HG03159 (cell line): ENCODE results near the gene AGBL1.

Experiments used
- ATAC-seq: cut with Tn5 transposase; IDR thresholded peaks from one replicate; pipeline ENCODE4 v1.9.1; 2021; ENCODE audit warnings: mild to moderate bottlenecking, moderate library complexity; ENCODE audit not compliant: unreplicated experiment

The AGBL1 gene

GRCh38 chr15:86079508-86080266 lies at the start of gene AGBL1:
Gene AGBL1 (plus strand): TSS chr15:86079871.
- ATAC-seq = no peak

GRCh38 chr15:86034904-86035303 lies 44.8 kb upstream of the AGBL1 start:
- no peak for ATAC-seq

DNA sequence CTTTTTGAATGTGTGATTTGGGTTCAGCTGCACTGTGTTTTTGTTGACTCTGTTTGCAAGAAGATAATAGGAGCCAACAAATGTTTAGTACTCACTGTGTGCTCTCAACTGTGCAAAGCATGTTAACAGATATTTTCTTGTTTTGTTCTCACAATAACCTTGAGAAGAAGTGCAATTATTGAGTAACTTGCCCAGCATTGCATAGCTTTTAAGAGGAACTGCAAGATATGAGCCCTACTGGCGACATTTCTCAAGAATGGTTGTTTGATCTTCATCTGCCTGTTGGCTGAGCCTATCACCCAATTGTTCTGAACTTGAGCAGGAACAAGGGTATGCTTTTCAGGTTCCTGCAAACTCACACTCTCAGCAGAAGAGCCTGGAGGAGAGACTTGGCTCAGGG lies 43.4 kb upstream of the AGBL1 start:
- no peak for ATAC-seq

- ATAC-seq = no peak
Observed at GRCh38 chr15:86038491-86038890, 41.2 kb upstream of the AGBL1 start.

DNA sequence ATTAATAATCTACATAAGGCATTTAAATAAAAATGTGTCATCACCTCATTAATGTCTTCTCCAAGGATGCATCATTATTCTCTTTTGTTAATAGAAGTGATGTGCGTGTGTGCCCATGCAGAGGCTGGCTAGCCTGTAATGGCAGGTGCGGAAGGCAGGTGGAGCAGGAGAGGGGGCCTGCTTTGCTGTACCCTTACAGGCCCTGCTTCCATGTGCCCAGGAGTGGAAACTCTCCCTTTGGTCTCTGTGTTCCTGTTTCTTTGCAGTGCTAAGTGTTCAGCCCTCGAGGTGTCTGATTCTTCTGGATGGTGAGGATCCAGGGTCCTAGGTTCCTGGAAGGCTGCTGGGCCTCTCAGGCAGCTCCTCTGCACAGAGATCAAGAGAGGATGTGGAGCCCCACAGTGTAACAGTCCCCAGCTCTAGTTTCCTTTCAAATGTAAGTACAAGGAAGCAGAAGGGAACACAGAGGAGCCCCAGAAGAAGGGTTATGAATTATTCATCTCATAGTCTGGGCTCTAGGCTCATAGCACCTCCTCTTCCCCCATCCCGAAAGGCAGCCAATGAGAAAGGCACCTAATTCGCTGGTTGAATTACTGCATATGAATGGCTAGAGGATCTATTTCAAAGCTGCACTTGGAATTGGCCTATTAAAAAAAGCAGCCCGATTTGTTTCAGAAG lies 39.2 kb upstream of the AGBL1 start:
- ATAC-seq = no peak

- no peak for ATAC-seq
Observed at GRCh38 chr15:86041399-86041798, 38.3 kb upstream of the AGBL1 start.

GRCh38 chr15:86042226-86042625 lies 37.4 kb upstream of the AGBL1 start:
- no peak for ATAC-seq

GRCh38 chr15:86044981-86045380 lies 34.7 kb upstream of the AGBL1 start:
- no peak for ATAC-seq

DNA sequence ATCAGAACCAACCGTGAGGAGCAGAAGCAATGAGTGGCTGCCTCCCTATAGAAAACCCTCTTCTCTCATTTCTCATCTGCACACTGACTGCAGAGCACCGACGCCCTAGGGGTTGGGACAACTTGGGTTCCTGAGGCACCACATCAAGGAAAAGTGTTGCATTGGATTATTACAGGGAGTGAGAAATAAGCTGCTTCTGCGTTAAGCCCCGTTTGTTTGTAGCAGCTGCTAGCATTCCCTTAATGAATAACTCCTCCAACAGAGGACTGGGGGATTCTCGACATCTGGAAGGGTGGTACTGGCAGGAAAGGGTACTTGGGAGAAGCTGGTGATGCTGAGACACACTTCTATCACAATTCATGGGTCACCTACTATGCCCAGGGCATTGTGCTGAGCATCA lies 25.3 kb upstream of the AGBL1 start:
- no peak for ATAC-seq

DNA sequence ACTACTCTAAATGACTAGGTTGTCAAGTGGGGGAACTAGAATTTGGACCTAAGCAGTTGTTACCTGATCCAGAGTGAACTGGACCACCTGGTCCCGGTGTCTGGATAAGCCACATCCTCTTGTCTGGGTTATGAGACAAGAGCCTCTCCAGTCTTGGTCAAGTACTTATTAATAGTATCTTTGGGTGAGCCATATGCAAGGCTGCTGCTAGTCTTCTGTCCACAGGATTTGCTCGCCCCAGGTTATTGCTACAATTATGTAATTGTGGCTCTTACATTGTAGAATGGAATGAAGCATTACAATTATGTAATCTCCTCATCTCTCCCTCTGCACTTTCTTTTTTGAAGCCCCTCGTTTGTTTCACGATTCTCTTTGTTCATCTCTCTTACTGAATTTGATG lies 24.0 kb upstream of the AGBL1 start:
- no peak for ATAC-seq

- ATAC-seq = no peak
Observed at GRCh38 chr15:86059851-86060250, 19.8 kb upstream of the AGBL1 start.

DNA sequence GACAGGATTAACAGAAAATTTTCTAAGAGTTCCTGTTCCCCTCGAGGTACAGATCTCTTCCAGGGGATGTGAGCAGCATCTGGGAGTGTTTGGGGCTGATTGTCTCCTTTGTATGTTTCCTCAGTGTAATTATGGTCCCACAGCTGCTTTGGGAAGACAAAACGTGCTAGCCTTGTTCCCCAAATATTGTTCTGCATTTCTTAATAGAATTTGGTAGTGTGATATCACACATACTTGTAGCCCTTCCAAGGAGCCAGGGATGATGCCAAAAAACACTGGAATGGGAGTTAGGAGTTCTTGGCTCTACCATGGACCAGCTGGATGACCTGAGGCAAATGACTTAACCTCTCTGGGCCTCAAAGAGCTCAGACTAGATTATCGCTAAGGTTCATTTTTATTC lies 19.0 kb upstream of the AGBL1 start:
- no peak for ATAC-seq

DNA sequence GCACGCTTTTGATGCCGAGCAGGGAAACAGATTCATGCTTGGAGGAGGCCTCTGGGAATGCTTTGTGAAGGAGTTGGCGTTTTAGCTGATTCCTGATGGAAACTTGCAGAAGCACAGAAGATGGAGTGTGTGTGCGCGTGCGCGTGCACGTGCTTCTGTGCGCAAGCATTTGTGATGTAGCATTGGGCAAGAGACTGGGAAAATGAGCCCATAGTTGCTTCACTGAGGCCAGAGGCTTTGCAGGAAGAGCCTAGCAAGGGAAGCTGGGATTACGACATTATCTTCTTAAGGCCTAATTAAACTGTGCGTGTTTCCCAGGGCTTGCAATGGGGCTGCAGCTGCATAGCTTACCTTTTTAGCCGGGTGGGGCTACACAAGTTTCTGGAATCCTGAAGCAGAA lies 18.1 kb upstream of the AGBL1 start:
- ATAC-seq = no peak

DNA sequence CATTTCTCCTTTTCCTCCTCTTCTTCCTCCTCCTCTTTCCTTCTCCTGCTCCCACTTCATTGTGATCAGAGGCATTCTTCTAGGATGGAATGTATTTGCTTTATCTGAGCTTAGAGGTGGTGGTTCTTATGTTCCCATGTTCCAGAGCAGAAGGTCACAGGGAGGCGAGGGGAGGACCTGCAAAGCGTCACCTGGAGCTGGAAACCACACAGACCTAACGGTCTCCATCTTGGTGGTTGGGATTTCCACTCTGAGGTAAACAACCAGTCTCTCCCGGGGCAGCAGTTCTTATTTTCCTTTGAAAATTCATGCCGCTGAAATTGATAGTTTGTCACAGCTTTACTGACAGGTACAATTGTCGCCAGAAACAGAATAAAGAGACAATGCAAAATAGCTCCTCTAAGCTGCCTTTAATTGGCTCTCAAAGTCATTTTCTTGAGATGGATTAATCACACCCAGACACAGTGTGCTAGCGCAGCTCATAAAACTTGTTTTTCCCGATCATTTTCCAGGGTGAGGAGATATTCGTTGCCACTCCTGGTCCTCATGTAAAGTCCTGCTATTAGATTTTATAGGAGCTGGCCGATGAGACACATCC lies 16.9 kb upstream of the AGBL1 start:
- ATAC-seq = no peak

DNA sequence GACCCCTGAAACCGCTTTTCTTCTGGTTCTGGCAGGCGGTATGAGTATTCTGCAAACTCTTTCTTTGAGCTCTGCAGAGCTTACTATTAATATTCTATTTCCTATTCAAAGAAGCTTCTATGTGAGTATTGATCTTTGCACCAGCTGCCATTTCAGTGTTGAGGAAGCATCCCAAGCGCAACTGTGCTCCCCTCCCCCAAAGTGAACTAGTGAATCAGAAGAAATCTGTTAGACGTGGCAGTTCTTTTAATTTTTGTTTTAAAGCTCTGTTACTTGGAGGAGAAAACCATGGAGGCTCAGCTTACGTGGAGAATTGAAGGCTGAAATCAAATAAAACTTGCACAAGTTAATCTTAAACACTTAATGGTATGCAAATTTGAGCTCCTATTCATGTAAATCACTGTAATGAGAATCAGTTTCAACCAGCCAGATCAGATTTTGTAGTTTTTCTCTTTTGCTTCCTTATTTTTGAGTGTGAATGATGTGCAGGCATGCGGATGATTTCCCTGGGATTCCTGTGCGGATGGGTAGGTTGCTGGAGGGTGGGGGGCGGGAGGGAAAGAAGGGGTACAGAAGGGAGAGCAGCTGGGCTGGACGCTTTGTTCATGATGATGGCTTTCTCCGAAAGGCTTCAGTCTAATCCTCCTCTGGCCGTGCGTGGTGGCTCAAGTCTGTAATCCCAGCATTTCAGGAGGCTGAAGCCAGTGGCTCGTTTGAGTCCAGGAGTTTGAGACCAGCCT lies 16.1 kb upstream of the AGBL1 start:
- no peak for ATAC-seq

GRCh38 chr15:86064326-86064725 lies 15.3 kb upstream of the AGBL1 start:
- ATAC-seq = no peak

- ATAC-seq = no peak
Observed at GRCh38 chr15:86066174-86066834, 13.4 kb upstream of the AGBL1 start.

DNA sequence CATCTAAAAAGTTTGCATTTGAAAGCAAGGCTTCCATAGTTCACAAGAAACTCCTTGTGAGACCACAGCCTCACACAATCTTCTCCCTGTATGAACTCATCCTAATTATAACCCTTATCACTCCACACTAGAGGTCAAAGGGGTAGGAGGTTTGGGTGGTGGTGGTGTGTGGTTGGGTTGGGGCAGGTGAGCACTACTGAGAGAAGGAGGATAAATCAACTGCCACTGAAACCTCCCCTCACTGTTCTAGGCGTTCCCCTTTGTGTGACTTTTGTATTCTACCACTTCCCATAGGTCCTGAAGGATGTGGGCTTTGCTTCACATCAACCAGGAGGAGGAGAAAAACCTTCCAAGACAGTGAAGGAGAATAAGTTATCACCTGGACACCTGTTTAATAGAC lies 6.4 kb upstream of the AGBL1 start:
- no peak for ATAC-seq

DNA sequence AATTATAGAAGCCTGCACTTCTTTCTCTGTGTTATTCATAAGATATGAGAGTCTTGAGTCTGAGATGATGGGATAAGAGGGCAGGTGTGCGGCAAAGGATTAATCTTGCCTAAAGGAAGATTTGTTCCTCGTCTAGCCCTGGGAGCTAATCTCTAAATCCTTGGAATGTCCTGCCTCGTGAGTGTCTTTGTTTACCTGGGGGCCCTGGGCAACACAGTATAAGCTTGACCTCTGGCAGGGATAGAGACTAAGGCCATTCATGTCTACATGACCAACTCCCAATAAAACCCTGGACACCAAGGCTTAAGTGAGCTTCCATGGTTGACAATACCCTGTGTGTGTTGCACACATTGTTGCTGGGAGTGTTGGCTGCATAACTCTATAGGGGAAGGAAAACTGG lies 3.2 kb upstream of the AGBL1 start:
- no peak for ATAC-seq

GRCh38 chr15:86077070-86077469 lies 2.6 kb upstream of the AGBL1 start:
- no peak for ATAC-seq

DNA sequence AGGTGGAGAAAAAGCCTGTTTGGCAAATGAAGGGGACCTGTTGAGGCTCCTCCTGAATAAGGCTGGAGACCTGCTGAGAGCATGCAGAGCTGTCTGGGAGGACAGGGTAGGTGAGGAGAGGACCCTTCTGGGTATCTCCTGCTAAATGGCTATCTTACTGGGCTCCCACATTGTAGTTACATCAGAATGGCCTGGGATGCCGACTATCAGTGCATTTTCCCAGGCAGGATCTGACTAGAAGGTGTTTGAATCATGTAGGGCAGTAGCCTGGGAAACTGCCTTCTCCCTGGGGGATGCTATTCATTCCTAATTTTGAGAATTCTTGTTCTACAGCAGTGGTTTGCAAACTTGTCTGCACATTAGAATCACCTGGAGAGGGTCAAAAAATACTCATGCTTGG lies 631 bp downstream of the AGBL1 start:
- no peak for ATAC-seq
